BJ (cell line): ENCODE data around the gene ATG9A. TPM values are rescaled to one million over a fixed set of nuclear protein-coding genes. Genes with fewer than 3 reads are reported as not detected.

Experiments used
- CTCF ChIA-PET: fragments of 350-600 bp; formaldehyde crosslinking; extraction: SDS; loops from one replicate; lab custom pipeline; 2021; ENCODE audit warnings: antibody characterized with exemption, inconsistent platforms; lab: Yijun Ruan, JAX
- POLR2A ChIA-PET: fragments of 300-600 bp; sonication (Branson Sonifier 250); formaldehyde crosslinking; extraction: SDS; loops from one replicate; lab custom pipeline; 2021; ENCODE audit warnings: antibody characterized with exemption; lab: Charles Lee
- DNase-seq: peaks from one replicate; pipeline ENCODE4 v3.0.0-alpha.2; 2011; ENCODE audit warnings: low read depth
- H3K27me3 ChIP-seq: 2 replicates; pipeline ENCODE4 v1.6.0; 2011; ENCODE audit warnings: low read length; ENCODE audit not compliant: control insufficient read depth, insufficient read depth
- H3K36me3 ChIP-seq: 2 replicates; pipeline ENCODE4 v1.5.1; 2011; ENCODE audit warnings: low read length; ENCODE audit not compliant: control insufficient read depth, insufficient read depth
- H3K4me3 ChIP-seq: 2 replicates; pipeline ENCODE4 v1.5.1; 2011; ENCODE audit warnings: low read depth, mild to moderate bottlenecking, control low read depth, low read length
- polyA plus RNA-seq: library from polyadenylated mRNA; depleted of rRNA; stranded (reverse); fragments of >200 nt; gene quantifications from 2 replicates; pipeline ENCODE4 v1.2.3, GENCODE V29; 2011
- TF ChIP-seq, protein P1 (sequence below): IDR thresholded peaks from 2 replicates; pipeline ENCODE4 v1.5.1; 2011; ENCODE audit warnings: low read depth, mild to moderate bottlenecking, control low read depth, inconsistent platforms, low read length, moderate library complexity; ENCODE audit not compliant: insufficient read depth

The ATG9A gene
- polyA plus RNA-seq, 1 experiment = 132 TPM

DNA sequence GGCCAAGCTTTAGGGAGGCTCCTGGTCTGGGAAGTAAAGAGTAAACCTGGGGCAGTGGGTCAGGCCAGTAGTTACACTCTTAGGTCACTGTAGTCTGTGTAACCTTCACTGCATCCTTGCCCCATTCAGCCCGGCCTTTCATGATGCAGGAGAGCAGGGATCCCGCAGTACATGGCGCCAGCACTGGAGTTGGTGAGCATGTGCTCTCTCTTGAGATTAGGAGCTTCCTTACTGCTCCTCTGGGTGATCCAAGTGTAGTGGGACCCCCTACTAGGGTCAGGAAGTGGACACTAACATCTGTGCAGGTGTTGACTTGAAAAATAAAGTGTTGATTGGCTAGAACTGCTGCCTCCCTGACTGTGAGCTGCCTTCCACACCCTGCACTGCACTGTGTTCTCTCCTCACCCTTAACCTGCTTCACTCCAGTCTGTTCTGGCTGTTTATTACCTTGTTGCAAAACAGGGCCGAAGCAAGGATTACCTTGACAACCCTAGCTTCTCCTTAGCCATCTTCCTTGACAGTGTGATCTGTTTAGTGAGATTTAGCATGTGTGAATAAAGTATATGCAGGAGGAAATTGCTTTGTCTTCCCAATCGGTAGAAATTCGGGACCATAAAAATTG, 46.2 kb downstream of the ATG9A start:
- ChIA-PET CTCF (interaction anchor here (1.6 to 2.7 kb wide), 3 partner anchors 10 to 35 kb away, joined by 4 to 13 read pairs (median 4); partner anchors contain the start of gene SLC23A3), POLR2A (no interaction called here)
- TF ChIP-seq, protein P1, sequence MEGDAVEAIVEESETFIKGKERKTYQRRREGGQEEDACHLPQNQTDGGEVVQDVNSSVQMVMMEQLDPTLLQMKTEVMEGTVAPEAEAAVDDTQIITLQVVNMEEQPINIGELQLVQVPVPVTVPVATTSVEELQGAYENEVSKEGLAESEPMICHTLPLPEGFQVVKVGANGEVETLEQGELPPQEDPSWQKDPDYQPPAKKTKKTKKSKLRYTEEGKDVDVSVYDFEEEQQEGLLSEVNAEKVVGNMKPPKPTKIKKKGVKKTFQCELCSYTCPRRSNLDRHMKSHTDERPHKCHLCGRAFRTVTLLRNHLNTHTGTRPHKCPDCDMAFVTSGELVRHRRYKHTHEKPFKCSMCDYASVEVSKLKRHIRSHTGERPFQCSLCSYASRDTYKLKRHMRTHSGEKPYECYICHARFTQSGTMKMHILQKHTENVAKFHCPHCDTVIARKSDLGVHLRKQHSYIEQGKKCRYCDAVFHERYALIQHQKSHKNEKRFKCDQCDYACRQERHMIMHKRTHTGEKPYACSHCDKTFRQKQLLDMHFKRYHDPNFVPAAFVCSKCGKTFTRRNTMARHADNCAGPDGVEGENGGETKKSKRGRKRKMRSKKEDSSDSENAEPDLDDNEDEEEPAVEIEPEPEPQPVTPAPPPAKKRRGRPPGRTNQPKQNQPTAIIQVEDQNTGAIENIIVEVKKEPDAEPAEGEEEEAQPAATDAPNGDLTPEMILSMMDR = no peak
- no peak for DNase-seq
- no peaks in the 10 kb centered on the region for H3K27me3 ChIP-seq
- H3K36me3 ChIP-seq = peaks cover 37% of the 10 kb centered on the region
- no peak overlapping the region for H3K4me3 ChIP-seq

DNA sequence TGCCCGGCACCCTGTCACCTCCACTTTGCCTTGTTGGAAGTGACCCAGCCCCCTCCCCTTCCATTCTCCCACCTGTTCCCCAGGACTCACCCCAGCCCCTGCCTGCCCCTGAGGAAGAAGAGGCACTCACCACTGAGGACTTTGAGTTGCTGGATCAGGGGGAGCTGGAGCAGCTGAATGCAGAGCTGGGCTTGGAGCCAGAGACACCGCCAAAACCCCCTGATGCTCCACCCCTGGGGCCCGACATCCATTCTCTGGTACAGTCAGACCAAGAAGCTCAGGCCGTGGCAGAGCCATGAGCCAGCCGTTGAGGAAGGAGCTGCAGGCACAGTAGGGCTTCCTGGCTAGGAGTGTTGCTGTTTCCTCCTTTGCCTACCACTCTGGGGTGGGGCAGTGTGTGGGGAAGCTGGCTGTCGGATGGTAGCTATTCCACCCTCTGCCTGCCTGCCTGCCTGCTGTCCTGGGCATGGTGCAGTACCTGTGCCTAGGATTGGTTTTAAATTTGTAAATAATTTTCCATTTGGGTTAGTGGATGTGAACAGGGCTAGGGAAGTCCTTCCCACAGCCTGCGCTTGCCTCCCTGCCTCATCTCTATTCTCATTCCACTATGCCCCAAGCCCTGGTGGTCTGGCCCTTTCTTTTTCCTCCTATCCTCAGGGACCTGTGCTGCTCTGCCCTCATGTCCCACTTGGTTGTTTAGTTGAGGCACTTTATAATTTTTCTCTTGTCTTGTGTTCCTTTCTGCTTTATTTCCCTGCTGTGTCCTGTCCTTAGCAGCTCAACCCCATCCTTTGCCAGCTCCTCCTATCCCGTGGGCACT, 46.9 kb downstream of the ATG9A start:
- TF ChIP-seq, protein P1 = no peak
- ChIA-PET POLR2A (no interaction called here), CTCF (interaction anchor here (1.6 to 2.7 kb wide), 4 partner anchors 10 to 95 kb away, joined by 4 to 13 read pairs (median 6); partner anchors contain the start of gene SLC23A3)
- DNase-seq = no peak
- H3K27me3 ChIP-seq = no peaks in the 10 kb centered on the region
- H3K4me3 ChIP-seq = no peak overlapping the region
- H3K36me3 ChIP-seq = peaks cover 37% of the 10 kb centered on the region

DNA sequence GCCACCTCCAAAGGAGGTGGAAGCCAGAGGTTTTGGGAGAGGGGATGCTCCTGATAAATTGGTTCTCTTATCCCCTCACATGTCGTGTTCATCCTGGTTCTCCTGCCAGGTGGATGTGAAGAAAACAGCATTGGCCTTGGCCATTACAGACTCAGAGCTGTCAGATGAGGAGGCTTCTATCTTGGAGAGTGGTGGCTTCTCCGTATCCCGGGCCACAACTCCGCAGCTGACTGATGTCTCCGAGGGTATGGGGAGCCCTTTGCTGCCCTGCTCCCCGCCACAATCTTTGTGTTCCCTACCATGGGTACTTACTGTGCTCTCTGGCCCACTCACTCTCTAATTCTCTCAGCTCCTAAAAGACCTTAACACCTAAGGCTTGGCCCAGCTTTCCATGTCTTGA, 47.9 kb downstream of the ATG9A start:
- TF ChIP-seq, protein P1 = no peak
- H3K4me3 ChIP-seq = no peak overlapping the region
- H3K27me3 ChIP-seq = no peaks in the 10 kb centered on the region
- DNase-seq = no peak
- H3K36me3 ChIP-seq = peaks cover 37% of the 10 kb centered on the region
- ChIA-PET POLR2A (no interaction called here), CTCF (interaction anchor here (1.0 to 2.7 kb wide), 6 partner anchors 11 to 348 kb away, joined by 3 to 13 read pairs (median 4); partner anchors contain the start of gene SLC23A3)

DNA sequence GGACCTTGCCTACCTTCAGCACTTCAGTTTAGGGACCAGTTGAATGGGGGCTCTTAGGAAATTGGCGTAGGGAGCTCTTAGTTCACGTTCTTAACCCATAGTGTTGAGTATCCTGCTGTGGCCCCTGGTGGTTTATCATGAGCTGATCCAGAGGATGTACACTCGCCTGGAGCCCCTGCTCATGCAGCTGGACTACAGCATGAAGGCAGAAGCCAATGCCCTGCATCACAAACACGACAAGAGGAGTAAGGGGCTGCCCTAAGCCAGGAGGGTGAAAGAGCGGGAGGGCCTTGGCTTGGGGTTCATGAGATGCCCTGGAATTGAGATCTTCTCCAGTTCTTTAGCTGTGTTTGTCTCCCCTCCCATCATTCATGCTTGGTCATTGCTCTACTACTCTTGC, 48.5 kb downstream of the ATG9A start:
- Histone ChIP-seq H3K4me3 (no peak overlapping the region), H3K27me3 (no peaks in the 10 kb centered on the region), H3K36me3 (peaks cover 37% of the 10 kb centered on the region)
- CTCF ChIA-PET = interaction anchor here (0.8 to 2.7 kb wide), 6 partner anchors 10 to 349 kb away, joined by 3 to 13 read pairs (median 4); partner anchors contain the start of genes SLC23A3 and ZFAND2B
- POLR2A ChIA-PET = no interaction called here
- TF ChIP-seq, protein P1 = no peak
- DNase-seq = no peak
